Natural killer cell treated with Interleukin-12 subunit alpha and Interleukin-12 subunit beta and Interleukin-15 and Interleukin-18, amount 100 ng/mL, for 72 hours (primary cell): ENCODE data around the gene TMPRSS12. TPM values are rescaled to one million over a fixed set of nuclear protein-coding genes. Genes with fewer than 3 reads are reported as not detected.
"Not testable (repeated sequence)": the region's sequence is repeated elsewhere in the genome, so short reads cannot be mapped to it uniquely, and the experiment has no call there.

Experiments used
- ATAC-seq, 2 donors: fragments of 150-1000 bp; cut with Tn5 transposase in 1 of 2; sonication (Bioruptor Pico), chemical (Tn5 transposase) in 1 of 2; 2 replicates each; pipeline ENCODE4 v1.10.0; 2021
- DNase-seq: peaks from one replicate; pipeline ENCODE4 v3.0.0; 2022; ENCODE audit warnings: low spot score
- H3K27ac Mint-ChIP-seq, 2 donors: 1 replicate in 1 of 2; 2 replicates in 1 of 2; pipeline ENCODE4 v1.8.0; 2022; ENCODE audit warnings: mixed read lengths in 2 of 2, mild to moderate bottlenecking in 1 of 2, moderate library complexity in 1 of 2
- H3K27me3 Mint-ChIP-seq, 2 donors: 1 replicate in 1 of 2; 2 replicates in 1 of 2; pipeline ENCODE4 v1.8.0; 2022; ENCODE audit warnings: mixed read lengths in 2 of 2
- H3K36me3 Mint-ChIP-seq: one replicate; pipeline ENCODE4 v1.8.0; 2022; ENCODE audit warnings: mixed read lengths
- H3K4me1 Mint-ChIP-seq, 2 donors: 1 replicate in 1 of 2; 2 replicates in 1 of 2; pipeline ENCODE4 v1.8.0; 2022; ENCODE audit warnings: low read depth in 2 of 2, mixed read lengths in 2 of 2, mild to moderate bottlenecking in 1 of 2
- H3K4me3 Mint-ChIP-seq: one replicate; pipeline ENCODE4 v1.8.0; 2022; ENCODE audit warnings: mixed read lengths
- H3K9me3 Mint-ChIP-seq: 2 replicates; pipeline ENCODE4 v1.8.0; 2022; ENCODE audit warnings: mixed read lengths
- total RNA-seq, 2 donors: library from RNA; stranded (reverse); gene quantifications; one replicate each; pipeline ENCODE4 v1.2.3, GENCODE V29; 2022

TMPRSS12 gene
- total RNA-seq, 2 donors from 2014 or later = not detected

DNA sequence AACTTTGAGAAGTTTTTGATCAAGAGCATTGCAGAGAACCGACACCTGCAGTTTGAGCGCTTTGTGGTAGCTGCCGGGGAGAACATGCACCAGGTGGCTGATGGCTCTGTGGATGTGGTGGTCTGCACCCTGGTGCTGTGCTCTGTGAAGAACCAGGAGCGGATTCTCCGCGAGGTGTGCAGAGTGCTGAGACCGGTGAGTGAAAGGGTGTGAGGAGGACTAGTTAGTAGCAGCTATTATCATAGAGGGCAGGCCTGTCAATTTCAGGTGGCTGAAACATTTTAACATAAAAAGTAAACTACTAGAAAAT is 82.6 kb downstream of the TMPRSS12 start:
- peak overlapping the region; percentile 85 to 91 for H3K27ac Mint-ChIP-seq
- ATAC-seq = peak; percentile 39 to 41
- peaks cover 36 to 55% of the 10 kb centered on the region in 2 donors for H3K4me1 Mint-ChIP-seq

DNA sequence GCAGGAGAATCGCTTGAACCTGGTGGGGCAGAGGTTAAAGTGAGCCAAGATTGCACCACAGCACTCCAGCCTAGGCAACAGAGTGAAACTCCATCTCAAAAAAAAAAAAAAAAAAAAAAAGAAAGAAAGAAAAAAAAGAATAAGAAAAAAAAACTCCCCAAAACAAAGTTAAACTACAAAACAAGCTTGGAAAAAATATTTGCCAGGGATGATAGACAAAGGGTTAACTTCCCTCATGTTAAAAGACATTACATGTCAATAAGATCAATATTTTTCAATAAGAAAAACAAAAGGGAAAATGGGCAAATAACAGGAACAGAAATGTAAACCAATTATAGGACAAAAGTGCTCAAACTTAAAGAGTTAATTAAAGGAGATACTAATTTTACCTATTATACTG is 83.2 kb downstream of the TMPRSS12 start:
- peak overlapping the region; percentile 85 for H3K4me3 Mint-ChIP-seq
- H3K36me3 Mint-ChIP-seq = no peaks in the 10 kb centered on the region
- H3K9me3 Mint-ChIP-seq = no peaks in the 10 kb centered on the region
- ATAC-seq (no peak), DNase-seq (no peak)
- H3K4me1 Mint-ChIP-seq = peaks cover 36 to 55% of the 10 kb centered on the region in 2 donors
- H3K27ac Mint-ChIP-seq = peak overlapping the region; percentile 85 to 91
- H3K27me3 Mint-ChIP-seq = no peaks in the 10 kb centered on the region

More for the DNA sequence above, 82.6 kb downstream of the TMPRSS12 start:
- Mint-ChIP-seq H3K36me3 (no peaks in the 10 kb centered on the region), H3K27me3 (no peaks in the 10 kb centered on the region), H3K4me3 (peak overlapping the region; percentile 85), H3K9me3 (no peaks in the 10 kb centered on the region)
- DNase-seq = no peak

DNA sequence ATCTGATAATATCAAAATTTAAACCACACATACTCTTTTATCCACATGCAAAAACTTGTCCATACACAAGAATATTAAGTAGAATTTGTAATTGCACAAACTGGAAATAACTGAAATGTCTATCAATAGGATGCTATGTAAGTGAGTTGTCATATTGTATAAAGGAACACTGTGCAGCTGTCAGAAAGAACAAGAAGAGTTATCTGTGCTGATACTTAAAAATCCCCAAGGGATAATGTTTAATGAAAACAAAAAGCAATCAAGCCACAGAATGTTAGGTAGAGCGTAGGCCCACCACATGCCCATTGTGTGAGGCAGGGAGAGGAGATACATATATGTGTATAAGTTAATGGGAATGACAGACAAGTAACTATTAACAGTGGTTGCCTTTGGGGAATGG is 83.7 kb downstream of the TMPRSS12 start:
- Mint-ChIP-seq H3K4me1 (peaks cover 36 to 55% of the 10 kb centered on the region in 2 donors), H3K36me3 (no peaks in the 10 kb centered on the region), H3K4me3 (peak overlapping the region; percentile 85), H3K27ac (peak overlapping the region in 1 of 2 donors; percentile 19), H3K9me3 (no peaks in the 10 kb centered on the region), H3K27me3 (no peaks in the 10 kb centered on the region)
- no peak for ATAC-seq
- no peak for DNase-seq

DNA sequence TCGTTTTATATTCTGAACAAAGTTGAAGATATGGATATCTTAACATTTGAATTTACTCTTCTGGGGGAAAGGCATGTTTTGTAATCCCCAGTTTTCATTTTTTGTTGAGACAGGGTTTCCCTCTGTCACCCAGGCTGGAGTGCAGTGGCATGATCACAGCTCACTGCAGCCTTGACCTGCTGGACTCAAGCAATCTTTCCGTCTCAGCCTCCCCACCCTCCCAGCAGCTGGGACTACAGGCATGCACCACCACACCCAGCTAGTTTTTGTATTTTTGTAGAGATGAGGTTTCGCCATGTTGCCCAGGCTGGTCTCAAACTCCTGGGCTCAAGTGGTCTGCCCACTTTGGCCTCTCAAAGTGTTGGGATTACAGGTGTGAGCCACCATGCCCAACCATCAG is 84.2 kb downstream of the TMPRSS12 start:
- not testable (repeated sequence) for H3K9me3 Mint-ChIP-seq, H3K27me3 Mint-ChIP-seq, DNase-seq, ATAC-seq, H3K36me3 Mint-ChIP-seq
- H3K27ac Mint-ChIP-seq = peak overlapping the region in 1 of 2 donors; percentile 19
- H3K4me1 Mint-ChIP-seq = peaks cover 36 to 55% of the 10 kb centered on the region in 2 donors
- peak overlapping the region; percentile 85 for H3K4me3 Mint-ChIP-seq

DNA sequence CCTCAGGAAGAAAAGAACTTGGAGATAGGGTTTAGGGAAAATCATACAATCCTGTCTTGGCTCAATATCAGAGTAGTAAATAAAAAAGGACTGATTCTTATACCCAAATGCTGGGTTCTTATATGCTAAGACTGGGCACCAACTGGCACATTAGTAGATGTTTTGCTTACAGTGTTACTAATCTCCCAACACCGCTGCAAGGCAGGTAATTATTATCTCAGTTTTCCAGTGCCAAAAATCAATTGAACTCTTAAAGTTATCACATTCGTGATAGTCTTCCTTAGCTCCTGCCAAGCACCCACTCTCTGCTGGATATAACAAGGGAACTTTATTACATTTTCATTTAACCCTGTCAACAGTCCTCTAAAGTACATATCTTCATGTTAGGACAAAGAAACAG is 84.6 kb downstream of the TMPRSS12 start:
- no peak for DNase-seq
- H3K4me3 Mint-ChIP-seq = peak overlapping the region; percentile 61
- no peak for ATAC-seq
- peak overlapping the region; percentile 19 to 20 for H3K27ac Mint-ChIP-seq
- peaks cover 36 to 53% of the 10 kb centered on the region in 2 donors for H3K4me1 Mint-ChIP-seq
- H3K36me3 Mint-ChIP-seq = no peaks in the 10 kb centered on the region
- H3K9me3 Mint-ChIP-seq = no peaks in the 10 kb centered on the region
- H3K27me3 Mint-ChIP-seq = no peaks in the 10 kb centered on the region

DNA sequence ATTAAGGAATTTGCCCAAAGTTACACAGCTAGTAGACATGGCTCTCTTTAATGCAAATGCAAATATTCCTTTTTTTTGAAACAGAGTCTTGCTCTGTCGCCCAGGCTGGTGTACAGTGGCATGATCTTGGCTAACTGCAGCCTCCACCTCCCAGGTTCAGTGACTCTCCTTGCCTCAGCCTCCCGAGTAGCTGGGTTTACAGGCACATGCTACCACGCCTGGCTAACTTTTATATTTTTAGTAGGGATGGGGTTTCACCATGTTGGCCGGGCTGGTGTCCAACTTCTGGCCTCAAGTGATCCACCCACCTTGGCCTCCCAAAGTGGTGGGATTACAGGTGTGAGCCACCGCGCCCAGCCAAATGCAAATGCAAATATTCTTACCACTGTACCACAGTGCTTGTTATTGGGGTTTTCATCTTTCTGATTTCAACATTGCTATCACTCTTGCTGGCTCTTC is 85.1 kb downstream of the TMPRSS12 start:
- ATAC-seq = no peak
- no peaks in the 10 kb centered on the region for H3K9me3 Mint-ChIP-seq
- peak overlapping the region; percentile 19 to 20 for H3K27ac Mint-ChIP-seq
- peak overlapping the region; percentile 61 for H3K4me3 Mint-ChIP-seq
- no peak for DNase-seq
- H3K27me3 Mint-ChIP-seq = no peaks in the 10 kb centered on the region
- no peaks in the 10 kb centered on the region for H3K36me3 Mint-ChIP-seq
- peaks cover 35 to 53% of the 10 kb centered on the region in 2 donors for H3K4me1 Mint-ChIP-seq

DNA sequence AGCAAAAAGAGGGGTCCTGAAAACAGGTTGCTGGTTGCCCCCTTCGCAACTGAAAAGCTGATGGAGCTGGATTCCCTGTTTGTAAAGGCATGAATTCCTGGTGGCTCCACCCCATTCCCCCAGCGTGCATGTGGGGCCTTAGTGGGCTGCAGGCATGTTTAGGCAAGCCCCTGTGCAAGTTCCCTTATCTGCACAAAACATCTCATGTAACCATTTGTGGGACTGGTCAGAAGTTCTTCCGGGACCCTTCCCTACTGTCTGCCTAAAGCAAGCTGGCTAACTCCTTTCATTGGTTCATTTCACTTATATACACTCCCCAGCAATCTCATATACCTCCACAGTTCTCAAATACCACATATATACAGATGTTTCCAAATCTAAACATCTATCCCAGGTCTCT is 85.7 kb downstream of the TMPRSS12 start:
- Mint-ChIP-seq H3K36me3 (no peaks in the 10 kb centered on the region), H3K27ac (peak overlapping the region in 1 of 2 donors; percentile 3), H3K9me3 (no peaks in the 10 kb centered on the region), H3K27me3 (no peaks in the 10 kb centered on the region), H3K4me1 (peaks cover 33 to 53% of the 10 kb centered on the region in 2 donors), H3K4me3 (peak overlapping the region; percentile 61)
- DNase-seq = no peak
- no peak for ATAC-seq

DNA sequence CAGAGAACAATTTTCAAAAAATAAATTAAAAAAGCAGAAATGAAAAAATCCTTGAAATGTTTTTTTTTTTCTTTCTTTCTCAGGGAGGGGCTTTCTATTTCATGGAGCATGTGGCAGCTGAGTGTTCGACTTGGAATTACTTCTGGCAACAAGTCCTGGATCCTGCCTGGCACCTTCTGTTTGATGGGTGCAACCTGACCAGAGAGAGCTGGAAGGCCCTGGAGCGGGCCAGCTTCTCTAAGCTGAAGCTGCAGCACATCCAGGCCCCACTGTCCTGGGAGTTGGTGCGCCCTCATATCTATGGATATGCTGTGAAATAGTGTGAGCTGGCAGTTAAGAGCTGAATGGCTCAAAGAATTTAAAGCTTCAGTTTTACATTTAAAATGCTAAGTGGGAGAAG is 87.1 kb downstream of the TMPRSS12 start:
- H3K36me3 Mint-ChIP-seq = no peaks in the 10 kb centered on the region
- ATAC-seq (no peak), DNase-seq (no peak)
- no peak overlapping the region for H3K4me3 Mint-ChIP-seq
- peak overlapping the region in 1 of 2 donors; percentile 43 for H3K27ac Mint-ChIP-seq
- H3K9me3 Mint-ChIP-seq = no peaks in the 10 kb centered on the region
- no peaks in the 10 kb centered on the region for H3K27me3 Mint-ChIP-seq
- peaks cover 24 to 44% of the 10 kb centered on the region in 2 donors for H3K4me1 Mint-ChIP-seq

DNA sequence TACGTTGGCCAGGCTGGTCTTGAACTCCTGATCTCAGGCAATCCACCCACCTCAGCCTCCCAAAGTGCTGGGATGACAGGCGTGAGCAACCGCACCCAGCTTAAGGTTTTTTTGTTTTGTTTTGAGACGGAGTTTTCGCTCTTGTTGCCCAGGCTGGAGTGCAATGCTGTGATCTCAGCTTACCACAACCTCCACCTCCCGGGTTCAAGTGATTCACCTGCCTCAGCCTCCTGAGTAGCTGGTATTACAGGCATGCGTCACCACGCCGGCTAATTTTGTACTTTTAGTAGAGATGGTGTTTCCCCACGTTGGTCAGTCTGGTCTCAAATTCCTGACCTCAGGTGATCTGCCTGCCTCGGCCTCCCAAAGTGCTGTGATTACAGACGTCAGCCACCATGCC is 87.8 kb downstream of the TMPRSS12 start:
- H3K36me3 Mint-ChIP-seq, H3K4me3 Mint-ChIP-seq, H3K27me3 Mint-ChIP-seq, ATAC-seq, DNase-seq, H3K9me3 Mint-ChIP-seq: not testable (repeated sequence)
- H3K27ac Mint-ChIP-seq = peak overlapping the region in 1 of 2 donors; percentile 13
- H3K4me1 Mint-ChIP-seq = peaks cover 18 to 38% of the 10 kb centered on the region in 2 donors

DNA sequence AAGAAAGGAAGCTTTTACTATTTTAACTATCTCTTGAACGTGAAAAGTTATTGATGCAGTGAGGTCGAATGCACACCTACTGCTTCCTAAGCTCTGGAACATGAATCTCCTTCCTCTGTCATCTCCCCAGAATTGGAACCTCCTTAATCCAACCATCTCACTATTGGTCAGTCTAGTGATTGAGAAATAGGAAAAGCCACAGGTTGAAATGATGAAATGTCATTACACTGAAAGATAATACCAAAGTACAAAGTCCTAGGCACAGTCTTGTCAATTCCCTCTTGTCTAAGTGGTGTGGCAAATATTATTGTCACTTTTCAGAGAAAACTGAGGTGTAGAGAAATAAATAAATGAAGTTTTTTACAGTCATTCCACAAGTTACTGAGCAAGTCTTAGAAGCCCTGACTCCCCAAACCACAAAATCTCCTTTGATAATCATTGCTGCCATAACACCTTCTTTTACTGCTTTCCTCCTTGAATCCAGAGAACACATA is 90.1 kb downstream of the TMPRSS12 start:
- H3K36me3 Mint-ChIP-seq = no peaks in the 10 kb centered on the region
- H3K27me3 Mint-ChIP-seq = no peaks in the 10 kb centered on the region
- ATAC-seq (peak in 1 of 2 donors; percentile 74), DNase-seq (no peak)
- H3K9me3 Mint-ChIP-seq = no peaks in the 10 kb centered on the region
- peak overlapping the region; percentile 13 for H3K27ac Mint-ChIP-seq
- no peak overlapping the region for H3K4me3 Mint-ChIP-seq
- peaks cover 12 to 28% of the 10 kb centered on the region in 2 donors for H3K4me1 Mint-ChIP-seq

DNA sequence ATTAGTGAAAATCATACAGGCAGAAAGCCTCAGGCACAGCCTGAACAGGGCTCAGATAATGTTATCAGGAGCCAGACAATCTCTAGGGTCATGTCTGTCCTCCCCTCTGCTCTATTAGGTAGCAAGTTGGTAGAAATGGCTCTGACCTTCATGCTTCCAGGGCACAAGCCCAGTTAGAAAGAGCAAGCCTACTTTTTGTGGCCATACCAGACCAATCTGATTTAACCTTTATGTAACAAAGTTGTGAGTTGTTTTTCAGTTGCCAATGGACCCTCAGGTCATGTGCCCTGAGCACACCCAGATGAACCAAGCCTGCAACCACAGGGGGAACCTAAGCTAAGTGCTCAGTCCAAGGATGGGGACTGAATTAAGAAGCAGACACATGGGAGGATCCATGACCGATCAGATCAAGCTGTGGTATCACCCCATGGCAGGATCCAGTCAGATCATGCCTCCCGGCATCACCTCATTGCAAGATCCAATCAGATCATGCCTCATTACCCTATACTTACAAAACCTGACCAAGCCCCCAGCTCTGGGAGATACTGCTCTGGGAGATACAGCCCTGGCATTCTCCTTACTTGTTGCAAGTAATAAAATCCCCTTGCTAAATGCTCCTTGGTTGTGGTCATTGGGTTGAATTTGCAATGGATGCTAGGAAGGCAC is 90.9 kb downstream of the TMPRSS12 start:
- no peaks in the 10 kb centered on the region for H3K27me3 Mint-ChIP-seq

DNA sequence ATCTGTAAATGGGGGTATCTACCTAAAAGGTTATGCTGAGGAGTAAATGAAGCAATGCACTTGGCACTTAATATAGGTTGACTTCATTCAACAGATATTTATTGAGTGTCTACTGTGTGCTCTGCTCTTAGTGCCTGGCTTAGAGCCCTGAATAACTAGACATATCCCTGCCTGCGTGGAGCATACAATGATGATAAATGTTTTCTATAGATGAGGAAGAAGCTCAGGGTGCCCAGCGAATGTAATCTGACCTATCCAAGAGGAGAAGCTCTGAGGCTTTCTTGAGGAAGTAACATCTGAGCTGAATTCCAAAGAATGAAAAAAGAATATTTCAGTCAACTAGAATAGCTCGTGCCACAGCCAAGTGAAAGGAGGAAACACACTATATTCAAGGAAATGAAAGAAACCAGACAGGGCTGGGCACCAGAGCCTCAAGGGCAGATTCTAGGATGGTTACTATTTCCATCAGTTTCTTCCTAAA is 91.7 kb downstream of the TMPRSS12 start:
- no peak for ATAC-seq
- no peaks in the 10 kb centered on the region for H3K27me3 Mint-ChIP-seq

More for the DNA sequence above, 90.9 kb downstream of the TMPRSS12 start:
- DNase-seq (no peak), ATAC-seq (peak; percentile 55 to 59)
- no peak overlapping the region for H3K4me3 Mint-ChIP-seq
- H3K27ac Mint-ChIP-seq = peak overlapping the region; percentile 13
- H3K36me3 Mint-ChIP-seq = no peaks in the 10 kb centered on the region
- H3K4me1 Mint-ChIP-seq = peaks cover 6 to 20% of the 10 kb centered on the region in 2 donors
- no peaks in the 10 kb centered on the region for H3K9me3 Mint-ChIP-seq

DNA sequence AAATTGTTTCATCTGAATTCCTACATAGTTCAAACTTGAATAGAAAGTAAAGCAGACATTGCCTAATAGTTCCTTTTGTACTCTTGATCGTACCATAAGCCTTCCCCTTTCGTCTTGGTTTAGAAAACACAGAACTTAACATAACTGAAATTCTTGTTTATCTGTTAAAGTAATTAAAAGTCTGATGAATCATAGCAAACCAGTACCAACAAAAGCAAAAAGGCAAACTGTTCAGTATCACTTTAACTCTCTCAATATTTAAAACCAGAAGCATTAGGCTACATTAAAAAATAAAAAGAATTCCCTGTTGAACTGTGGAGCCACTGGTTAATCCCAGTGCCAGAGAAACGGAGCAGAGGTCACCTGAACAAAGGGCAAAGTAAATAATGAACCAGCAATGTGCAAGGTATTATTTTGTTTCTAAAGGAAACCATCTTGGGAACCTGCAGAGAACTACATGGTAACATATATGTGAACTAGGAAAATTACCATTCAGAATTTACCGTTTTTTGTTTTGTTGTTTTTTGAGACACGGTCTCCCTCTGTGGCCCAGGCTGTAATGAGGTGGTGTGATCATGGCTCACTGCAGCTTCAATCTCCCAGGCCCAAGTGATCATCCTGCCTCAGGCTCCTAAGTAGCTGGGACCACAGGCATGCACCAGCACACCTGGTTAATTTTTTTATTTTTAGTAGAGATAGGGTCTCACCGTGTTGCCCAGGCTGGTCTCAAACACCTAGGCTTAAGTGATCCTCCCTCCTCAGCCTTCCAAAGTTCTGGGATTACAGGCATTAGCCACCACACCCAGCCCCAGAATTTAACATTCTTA is 92.5 kb downstream of the TMPRSS12 start:
- H3K27ac Mint-ChIP-seq = peak overlapping the region in 1 of 2 donors; percentile 49
- no peak overlapping the region for H3K4me3 Mint-ChIP-seq
- H3K9me3 Mint-ChIP-seq = no peaks in the 10 kb centered on the region
- H3K36me3 Mint-ChIP-seq = no peaks in the 10 kb centered on the region
- ATAC-seq (no peak), DNase-seq (no peak)
- H3K27me3 Mint-ChIP-seq = no peaks in the 10 kb centered on the region
- peaks cover 4 to 17% of the 10 kb centered on the region in 2 donors for H3K4me1 Mint-ChIP-seq

More for the DNA sequence above, 91.7 kb downstream of the TMPRSS12 start:
- no peak overlapping the region for H3K4me3 Mint-ChIP-seq
- H3K4me1 Mint-ChIP-seq = peaks cover 4 to 17% of the 10 kb centered on the region in 2 donors
- H3K9me3 Mint-ChIP-seq = no peaks in the 10 kb centered on the region
- H3K36me3 Mint-ChIP-seq = no peaks in the 10 kb centered on the region
- DNase-seq = no peak
- no peak overlapping the region for H3K27ac Mint-ChIP-seq
